ENCODE measurements around the gene LEP. TPM values are rescaled to one million over a fixed set of nuclear protein-coding genes. Genes with fewer than 3 reads are reported as not detected.
"Not testable (repeated sequence)": the region's sequence is repeated elsewhere in the genome, so short reads cannot be mapped to it uniquely, and the experiment has no call there.

The LEP gene
- total RNA-seq, 2 experiments from 2014 or later = not detected

DNA sequence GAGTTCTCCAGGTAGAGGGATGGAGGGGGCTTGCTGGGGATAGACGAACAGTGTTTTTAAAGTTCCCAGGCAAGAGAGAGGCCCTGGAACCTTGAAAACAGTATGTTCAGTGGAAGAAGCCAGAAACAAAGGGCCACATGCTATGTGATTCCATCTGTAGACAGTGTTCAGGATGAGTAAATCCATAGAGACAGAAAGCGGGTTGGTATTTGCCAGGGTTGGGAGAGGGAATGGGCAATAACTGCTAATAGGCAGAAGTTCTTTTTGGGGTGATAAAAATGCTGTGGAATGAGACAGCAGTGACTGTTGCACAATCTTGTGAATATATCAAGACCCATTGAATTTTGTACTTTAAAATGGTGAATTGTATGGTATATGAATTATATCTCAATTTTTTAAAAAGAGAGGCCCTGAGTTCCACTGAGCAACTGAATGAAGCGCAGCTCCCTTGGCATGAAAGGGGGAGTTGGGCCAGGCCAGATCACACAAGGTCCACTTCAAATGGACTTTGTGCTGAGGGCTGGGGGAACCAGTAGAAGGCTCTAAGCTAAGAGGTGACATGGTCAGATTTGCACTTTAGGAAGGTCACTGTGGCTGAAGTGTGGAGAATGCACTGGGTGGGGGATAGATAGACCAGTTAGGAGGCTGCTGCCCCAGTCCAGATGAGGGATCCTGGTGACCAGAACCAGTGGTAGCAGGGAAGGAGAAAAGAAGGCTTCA lies 34.0 kb downstream of the LEP start:
- H3K27ac Mint-ChIP-seq = no peak overlapping the region

DNA sequence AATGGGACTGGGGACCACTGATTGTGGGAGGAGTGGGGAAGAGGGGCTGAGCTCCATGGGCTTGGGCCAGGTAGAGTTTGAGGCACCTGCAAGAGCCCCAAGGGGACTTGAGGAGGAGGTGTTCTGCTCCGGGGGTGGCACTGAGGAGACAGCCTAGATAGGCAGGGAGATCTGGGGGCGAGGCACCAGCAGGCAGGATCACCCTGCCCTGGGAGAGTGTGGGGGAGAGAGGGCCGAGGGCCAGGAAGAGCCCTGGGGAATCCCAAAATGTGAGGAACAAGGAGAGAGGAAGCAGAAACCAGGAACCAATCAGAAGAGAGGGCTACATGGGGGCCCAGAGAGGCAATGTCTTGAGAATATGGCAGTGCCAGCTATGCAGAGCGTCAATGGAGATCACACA lies 34.6 kb downstream of the LEP start:
- TF ChIP-seq, protein P1, sequence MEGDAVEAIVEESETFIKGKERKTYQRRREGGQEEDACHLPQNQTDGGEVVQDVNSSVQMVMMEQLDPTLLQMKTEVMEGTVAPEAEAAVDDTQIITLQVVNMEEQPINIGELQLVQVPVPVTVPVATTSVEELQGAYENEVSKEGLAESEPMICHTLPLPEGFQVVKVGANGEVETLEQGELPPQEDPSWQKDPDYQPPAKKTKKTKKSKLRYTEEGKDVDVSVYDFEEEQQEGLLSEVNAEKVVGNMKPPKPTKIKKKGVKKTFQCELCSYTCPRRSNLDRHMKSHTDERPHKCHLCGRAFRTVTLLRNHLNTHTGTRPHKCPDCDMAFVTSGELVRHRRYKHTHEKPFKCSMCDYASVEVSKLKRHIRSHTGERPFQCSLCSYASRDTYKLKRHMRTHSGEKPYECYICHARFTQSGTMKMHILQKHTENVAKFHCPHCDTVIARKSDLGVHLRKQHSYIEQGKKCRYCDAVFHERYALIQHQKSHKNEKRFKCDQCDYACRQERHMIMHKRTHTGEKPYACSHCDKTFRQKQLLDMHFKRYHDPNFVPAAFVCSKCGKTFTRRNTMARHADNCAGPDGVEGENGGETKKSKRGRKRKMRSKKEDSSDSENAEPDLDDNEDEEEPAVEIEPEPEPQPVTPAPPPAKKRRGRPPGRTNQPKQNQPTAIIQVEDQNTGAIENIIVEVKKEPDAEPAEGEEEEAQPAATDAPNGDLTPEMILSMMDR (IDR thresholded peaks at IDR 0.05) = no peak
- peaks cover 8% of the 10 kb centered on the region for H3K36me3 Mint-ChIP-seq (ENCODE audit: low read depth)
- no peak for DNase-seq
- no peak overlapping the region for H3K27ac Mint-ChIP-seq
- no peak for ATAC-seq
- peaks cover 7% of the 10 kb centered on the region for H3K27me3 Mint-ChIP-seq
- H3K4me3 Mint-ChIP-seq = no peak overlapping the region
- CTCF ChIA-PET = no interaction called here
- intact Hi-C loops (cut with micrococcal nuclease) = no loop called here
- no peaks in the 10 kb centered on the region for H3K4me1 Mint-ChIP-seq (ENCODE audit: low read depth)
- peaks cover 15% of the 10 kb centered on the region for H3K9me3 Mint-ChIP-seq
- POLR2A ChIA-PET = no interaction called here

More for the DNA sequence above, 34.0 kb downstream of the LEP start:
- Mint-ChIP-seq H3K4me3 (no peak overlapping the region), H3K9me3 (peaks cover 12% of the 10 kb centered on the region), H3K36me3 (ENCODE audit: low read depth) (peaks cover 5% of the 10 kb centered on the region), H3K27me3 (peaks cover 7% of the 10 kb centered on the region), H3K4me1 (ENCODE audit: low read depth) (no peaks in the 10 kb centered on the region)
- DNase-seq (no peak), ATAC-seq (no peak)
- intact Hi-C loops (cut with micrococcal nuclease) = no loop called here
- POLR2A ChIA-PET = no interaction called here
- TF ChIP-seq, protein P1 (IDR thresholded peaks at IDR 0.05) = no peak
- CTCF ChIA-PET = no interaction called here

DNA sequence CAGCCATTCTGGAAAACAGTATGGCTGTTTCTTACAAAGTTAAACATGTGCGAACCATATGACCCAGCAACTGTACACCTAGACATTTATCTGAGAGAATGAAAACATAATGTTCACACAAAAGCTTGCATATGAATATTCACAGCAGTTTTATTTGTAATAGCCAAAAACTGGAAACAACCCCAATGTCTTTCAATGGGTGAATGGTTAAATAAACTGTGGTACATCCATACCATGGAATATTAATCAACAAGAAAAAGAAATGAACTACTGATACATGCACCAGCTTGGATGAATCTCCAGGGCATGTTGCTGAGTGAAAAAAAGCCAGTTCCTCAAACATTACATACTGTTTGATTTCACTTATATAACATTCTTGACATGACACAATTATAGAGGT lies 37.3 kb downstream of the LEP start:
- no peaks in the 10 kb centered on the region for H3K27me3 Mint-ChIP-seq
- H3K27ac Mint-ChIP-seq = no peak overlapping the region
- no peak for DNase-seq
- no peaks in the 10 kb centered on the region for H3K4me1 Mint-ChIP-seq (ENCODE audit: low read depth)
- no peak overlapping the region for H3K4me3 Mint-ChIP-seq
- intact Hi-C loops (cut with micrococcal nuclease) = no loop called here
- peaks cover 21% of the 10 kb centered on the region for H3K9me3 Mint-ChIP-seq
- POLR2A ChIA-PET = no interaction called here
- H3K36me3 Mint-ChIP-seq (ENCODE audit: low read depth) = peaks cover 18% of the 10 kb centered on the region
- TF ChIP-seq, protein P1 (IDR thresholded peaks at IDR 0.05) = no peak
- ATAC-seq = no peak
- CTCF ChIA-PET = interaction anchor here (1.7 kb wide), 1 partner anchor 157 kb away, joined by 3 read pairs; no protein-coding TSS in a partner anchor

DNA sequence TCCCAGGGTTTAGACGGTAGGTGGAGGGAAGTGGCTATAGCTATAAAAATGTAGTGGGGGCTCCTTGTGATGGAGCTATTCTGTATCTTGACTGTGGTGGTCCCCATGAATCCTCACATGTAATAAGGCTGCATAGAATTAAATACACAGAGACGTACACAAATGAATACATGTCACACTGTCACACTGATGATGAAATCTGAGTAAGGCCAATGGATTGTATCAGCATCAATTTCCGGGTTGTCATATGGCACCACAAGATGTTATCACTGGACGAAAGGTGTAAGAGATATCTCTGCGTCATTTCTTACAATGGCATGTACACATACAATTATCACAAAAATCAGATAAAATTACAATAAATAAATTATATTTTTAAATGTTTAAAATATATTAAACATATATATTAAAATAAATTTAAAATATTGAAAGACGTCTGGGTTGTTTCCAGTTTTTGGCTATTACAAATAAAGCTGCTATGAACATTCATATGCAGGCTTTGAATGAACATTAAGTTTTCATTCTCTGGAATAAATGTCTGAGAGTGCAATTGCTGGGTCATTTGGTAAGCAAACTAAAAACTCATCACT lies 38.1 kb downstream of the LEP start:
- Mint-ChIP-seq H3K36me3 (ENCODE audit: low read depth) (peaks cover 18% of the 10 kb centered on the region), H3K27ac (no peak overlapping the region), H3K4me1 (ENCODE audit: low read depth) (no peaks in the 10 kb centered on the region), H3K27me3 (no peaks in the 10 kb centered on the region), H3K4me3 (no peak overlapping the region), H3K9me3 (peaks cover 21% of the 10 kb centered on the region)
- POLR2A ChIA-PET = no interaction called here
- TF ChIP-seq, protein P1 (IDR thresholded peaks at IDR 0.05) = no peak
- DNase-seq (no peak), ATAC-seq (no peak)
- CTCF ChIA-PET = no interaction called here
- intact Hi-C loops (cut with micrococcal nuclease) = no loop called here

DNA sequence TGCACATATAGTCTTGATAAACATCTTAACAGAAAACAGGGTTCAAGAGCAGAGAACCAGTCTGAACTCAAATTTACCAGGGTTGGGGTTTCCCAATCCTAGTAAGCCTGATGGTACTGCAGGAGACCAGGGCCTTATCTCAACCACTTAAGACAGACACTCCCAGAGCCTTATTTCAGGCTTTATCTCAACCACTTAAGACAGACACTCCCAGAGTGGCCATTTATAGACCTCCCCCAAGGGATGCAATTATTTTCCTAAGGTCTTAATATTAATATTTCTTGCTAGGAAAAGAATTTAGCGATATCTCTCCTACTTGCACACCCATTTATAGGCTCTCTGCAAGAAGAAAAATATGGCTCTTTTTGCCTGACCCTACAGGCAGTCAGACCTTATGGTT lies 39.4 kb downstream of the LEP start:
- POLR2A ChIA-PET; DNase-seq; CTCF ChIA-PET; intact Hi-C loops (cut with micrococcal nuclease); H3K27ac Mint-ChIP-seq; H3K4me1 Mint-ChIP-seq (ENCODE audit: low read depth); H3K27me3 Mint-ChIP-seq; ATAC-seq; H3K4me3 Mint-ChIP-seq: not testable (repeated sequence)
- Mint-ChIP-seq H3K36me3 (ENCODE audit: low read depth) (peaks cover 22% of the 10 kb centered on the region), H3K9me3 (peaks cover 21% of the 10 kb centered on the region)

All from activated CD8-positive, alpha-beta T cell treated with anti-CD3 and anti-CD28 coated beads for 36 hours (primary cell).